GM12801 (cell line): Measurements from ENCODE around the gene GSTM5.

Source experiments
- TF ChIP-seq, protein P1 (sequence below): IDR thresholded peaks from one replicate; pipeline ENCODE4 v1.5.1; 2011; ENCODE audit warnings: control low read depth; ENCODE audit not compliant: insufficient read length; ENCODE audit errors: extremely low read depth

The GSTM5 gene

DNA sequence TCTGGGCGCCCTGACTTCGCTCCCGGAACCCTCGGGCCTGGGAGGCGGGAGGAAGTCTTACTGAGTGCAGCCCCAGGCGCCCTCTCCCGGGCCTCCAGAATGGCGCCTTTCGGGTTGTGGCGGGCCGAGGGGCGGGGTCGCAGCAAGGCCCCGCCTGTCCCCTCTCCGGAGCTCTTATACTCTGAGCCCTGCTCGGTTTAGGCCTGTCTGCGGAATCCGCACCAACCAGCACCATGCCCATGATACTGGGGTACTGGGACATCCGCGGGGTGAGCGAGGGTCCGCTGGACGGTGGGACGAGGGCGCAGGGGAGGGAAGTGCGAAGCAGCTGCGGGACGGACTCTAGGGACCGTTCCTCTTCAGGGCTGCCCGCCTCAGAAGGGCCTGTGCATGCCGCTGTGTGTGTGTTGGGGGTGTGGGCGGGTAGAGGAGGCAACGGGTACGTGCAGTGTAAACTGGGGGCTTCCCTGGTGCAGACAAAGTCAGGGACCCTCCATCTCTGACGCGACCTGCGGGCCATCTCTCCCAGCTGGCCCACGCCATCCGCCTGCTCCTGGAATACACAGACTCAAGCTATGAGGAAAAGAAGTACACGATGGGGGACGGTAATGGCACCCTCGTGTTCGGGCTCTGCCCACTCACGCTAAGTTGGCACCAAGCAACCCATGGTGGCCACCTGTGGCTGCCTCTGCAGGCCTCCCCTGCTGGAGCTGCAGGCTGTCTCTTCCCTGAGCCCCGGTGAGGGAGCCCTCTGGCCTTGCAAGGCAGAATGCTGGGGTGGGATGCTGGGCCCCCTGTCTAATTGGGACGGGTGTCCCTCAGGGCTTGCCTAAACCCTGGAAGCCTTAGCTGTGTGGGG lies 24.2 kb upstream of the GSTM5 start, which contains the start of gene GSTM1:
Gene GSTM1, plus strand, starts transcription at position 177 of the 859 bp plus-strand sequence. Its CDS starts 57 bp downstream, at position 234.
- TF ChIP-seq, protein P1, sequence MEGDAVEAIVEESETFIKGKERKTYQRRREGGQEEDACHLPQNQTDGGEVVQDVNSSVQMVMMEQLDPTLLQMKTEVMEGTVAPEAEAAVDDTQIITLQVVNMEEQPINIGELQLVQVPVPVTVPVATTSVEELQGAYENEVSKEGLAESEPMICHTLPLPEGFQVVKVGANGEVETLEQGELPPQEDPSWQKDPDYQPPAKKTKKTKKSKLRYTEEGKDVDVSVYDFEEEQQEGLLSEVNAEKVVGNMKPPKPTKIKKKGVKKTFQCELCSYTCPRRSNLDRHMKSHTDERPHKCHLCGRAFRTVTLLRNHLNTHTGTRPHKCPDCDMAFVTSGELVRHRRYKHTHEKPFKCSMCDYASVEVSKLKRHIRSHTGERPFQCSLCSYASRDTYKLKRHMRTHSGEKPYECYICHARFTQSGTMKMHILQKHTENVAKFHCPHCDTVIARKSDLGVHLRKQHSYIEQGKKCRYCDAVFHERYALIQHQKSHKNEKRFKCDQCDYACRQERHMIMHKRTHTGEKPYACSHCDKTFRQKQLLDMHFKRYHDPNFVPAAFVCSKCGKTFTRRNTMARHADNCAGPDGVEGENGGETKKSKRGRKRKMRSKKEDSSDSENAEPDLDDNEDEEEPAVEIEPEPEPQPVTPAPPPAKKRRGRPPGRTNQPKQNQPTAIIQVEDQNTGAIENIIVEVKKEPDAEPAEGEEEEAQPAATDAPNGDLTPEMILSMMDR, result no peak

DNA sequence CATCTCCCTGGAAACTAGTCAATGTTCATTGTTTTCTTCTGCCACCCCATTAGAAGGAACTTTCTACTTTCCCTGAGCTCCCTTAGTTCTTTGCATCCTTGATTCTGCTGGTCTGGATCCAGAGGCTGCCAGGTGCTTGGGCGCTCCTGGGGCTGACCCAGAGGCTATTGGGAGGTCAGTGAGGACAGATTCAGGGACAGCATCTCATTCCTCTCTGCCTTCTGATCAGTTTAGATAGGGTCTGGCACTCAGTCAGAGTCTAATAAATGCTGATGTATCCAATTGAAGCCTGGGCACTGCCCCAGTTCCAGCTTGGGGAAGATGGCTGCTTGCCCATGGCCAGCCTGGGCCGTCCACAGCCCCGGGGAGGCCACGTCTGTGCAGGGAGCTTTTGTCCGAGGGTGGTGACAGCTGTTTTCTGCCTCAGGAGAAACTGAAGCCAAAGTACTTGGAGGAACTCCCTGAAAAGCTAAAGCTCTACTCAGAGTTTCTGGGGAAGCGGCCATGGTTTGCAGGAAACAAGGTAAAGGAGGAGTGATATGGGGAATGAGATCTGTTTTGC lies 22.1 kb upstream of the GSTM5 start:
- TF ChIP-seq, protein P1, result no peak

DNA sequence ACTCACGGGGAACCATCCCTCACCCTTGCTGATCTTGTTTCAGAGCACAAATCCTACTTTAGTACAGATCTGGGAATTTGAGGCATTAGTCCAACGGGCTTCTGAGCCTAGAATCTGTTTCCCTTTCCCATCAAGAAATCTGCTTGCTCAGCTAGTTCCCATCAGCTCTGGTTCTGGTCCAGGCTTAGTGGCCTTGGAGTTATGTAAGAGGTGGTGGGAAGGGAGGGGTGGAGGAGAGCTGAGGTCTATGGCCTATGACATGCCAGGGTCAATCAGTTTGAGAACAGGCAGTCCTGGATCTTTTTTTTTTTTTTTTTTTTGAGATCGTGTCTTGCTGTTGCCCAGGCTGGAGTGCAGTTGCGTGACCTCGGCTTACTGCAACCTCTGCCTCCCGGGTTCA lies 20.3 kb upstream of the GSTM5 start:
- TF ChIP-seq, protein P1, result no peak

DNA sequence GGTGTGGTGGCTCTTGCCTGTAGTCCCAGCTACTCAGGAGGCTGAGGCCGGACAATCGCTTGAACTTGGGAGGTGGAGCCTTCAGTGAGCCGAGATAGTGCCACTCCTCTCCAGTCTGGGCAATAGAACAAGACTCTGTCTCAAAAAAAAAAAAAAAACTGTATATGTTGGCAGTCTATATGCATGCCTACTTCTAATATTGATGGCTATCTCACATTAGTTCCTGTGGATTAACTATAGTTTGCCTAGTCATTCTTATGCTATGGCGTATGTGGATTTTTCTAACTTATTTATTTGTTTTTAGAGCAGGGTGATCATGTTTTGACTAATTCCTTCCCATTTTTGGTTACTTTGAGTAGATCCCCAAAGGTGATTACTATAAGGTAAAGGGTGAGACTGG lies 15.0 kb upstream of the GSTM5 start:
- TF ChIP-seq, protein P1, result no peak

DNA sequence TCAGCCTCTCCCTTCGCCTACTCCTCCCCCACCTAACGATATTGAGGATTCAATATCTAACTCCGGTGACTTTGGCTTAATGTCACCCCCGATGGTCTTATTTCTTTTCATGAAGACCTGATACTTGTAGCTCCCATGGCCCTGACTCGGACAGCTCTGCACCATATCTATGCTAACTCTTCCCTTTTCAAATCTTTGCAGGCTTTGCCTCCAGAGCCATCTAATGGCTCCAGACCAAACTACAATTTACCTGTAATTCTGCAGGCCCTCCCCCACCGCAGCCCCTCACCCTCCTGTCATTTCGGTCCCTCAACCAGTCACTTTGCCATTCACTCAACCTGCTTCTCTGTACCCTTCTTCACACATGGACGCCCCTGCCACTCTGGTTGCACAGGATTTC lies 7.9 kb upstream of the GSTM5 start:
- TF ChIP-seq, protein P1, result no peak

DNA sequence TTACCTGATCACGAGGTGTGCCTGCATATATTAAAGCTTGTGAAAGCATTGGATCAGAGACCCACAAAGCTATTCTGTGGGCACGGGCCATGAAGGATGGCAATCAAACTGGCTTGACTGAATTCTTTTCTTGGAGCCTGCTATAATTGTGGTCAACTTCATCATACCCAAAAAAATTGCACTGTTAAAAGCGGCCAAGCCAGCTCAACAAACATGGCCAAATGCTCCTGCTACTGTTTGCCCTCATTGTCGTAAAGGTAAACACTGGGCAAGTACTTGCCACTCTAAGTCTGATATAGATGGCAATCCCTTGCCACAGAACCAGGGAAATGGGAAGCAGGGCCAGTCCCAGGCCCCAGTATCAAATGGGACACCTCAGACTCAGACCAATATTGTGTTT lies 6.6 kb upstream of the GSTM5 start:
- TF ChIP-seq, protein P1, result no peak

DNA sequence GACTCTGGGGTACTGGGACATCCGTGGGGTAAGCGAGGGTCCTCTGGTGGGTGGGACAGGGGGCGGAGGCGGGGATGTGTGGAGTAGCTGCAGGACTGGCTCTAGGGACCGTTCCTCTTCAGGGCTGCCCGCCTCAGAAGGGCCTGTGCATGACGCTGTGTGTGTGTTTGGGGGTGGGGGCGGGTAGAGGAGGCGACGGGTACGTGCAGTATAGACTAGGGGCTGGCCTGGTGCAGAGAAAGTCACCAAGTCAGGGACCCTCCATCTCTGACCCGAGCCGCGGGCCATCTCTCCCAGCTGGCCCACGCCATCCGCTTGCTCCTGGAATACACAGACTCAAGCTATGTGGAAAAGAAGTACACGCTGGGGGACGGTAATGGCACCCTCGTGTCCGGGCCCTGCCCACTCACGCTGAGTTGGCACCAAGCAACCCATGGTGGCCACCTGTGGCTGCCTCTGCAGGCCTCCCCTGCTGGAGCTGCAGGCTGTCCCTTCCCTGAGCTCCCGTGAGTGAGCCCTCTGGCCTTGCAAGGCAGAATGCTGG lies 342 bp downstream of the GSTM5 start:
- TF ChIP-seq, protein P1, result no peak
